ENCODE measurements around the gene MBD4. TPM values are rescaled to one million over a fixed set of nuclear protein-coding genes. Genes with fewer than 3 reads are reported as not detected.
A peak's percentile ranks its signal among the peaks of the same experiment; 100 is the strongest.

The MBD4 gene
- total RNA-seq, 4 donors from 2014 or later: 22.9 to 35.2 (median 28.6) TPM

- intact Hi-C loops (cut with DNase I): no loop called here
- H3K27me3 ChIP-seq: no peaks in the 10 kb centered on the region
- no peak overlapping the region for H3K27ac ChIP-seq
- DNase-seq: no peak
- H3K4me1 ChIP-seq: peaks cover 0 to 6% of the 10 kb centered on the region in 2 donors
- WGBS, 2 donors: 96 to 97% methylated on average over 10 to 12 of the region's 12 CpGs
- TF ChIP-seq POLR2A (IDR thresholded peaks at IDR 0.05): no peak
- no peak for TF ChIP-seq CTCF (IDR thresholded peaks at IDR 0.05)
- H3K4me3 ChIP-seq (replicated peaks in 1 of 3): no peak overlapping the region
- H3K36me3 ChIP-seq: no peaks in the 10 kb centered on the region
- no peaks in the 10 kb centered on the region for H3K9me3 ChIP-seq
Observed at GRCh38 chr3:129421236-129421883, 18.4 kb downstream of the MBD4 start.

- 81 to 89% methylated on average over 4 of the region's 4 CpGs for WGBS, 2 donors
- no peak for DNase-seq
- H3K36me3 ChIP-seq: no peaks in the 10 kb centered on the region
- H3K4me3 ChIP-seq (replicated peaks in 1 of 3): no peak overlapping the region
- no peaks in the 10 kb centered on the region for H3K9me3 ChIP-seq
- H3K4me1 ChIP-seq: peaks cover 0 to 6% of the 10 kb centered on the region in 2 donors
- no peak overlapping the region for H3K27ac ChIP-seq
- intact Hi-C loops (cut with DNase I): no loop called here
- no peaks in the 10 kb centered on the region for H3K27me3 ChIP-seq
- no peak for TF ChIP-seq POLR2A (IDR thresholded peaks at IDR 0.05)
- no peak for TF ChIP-seq CTCF (IDR thresholded peaks at IDR 0.05)
Observed at GRCh38 chr3:129419476-129419875, 20.3 kb downstream of the MBD4 start.

GRCh38 chr3:129418041-129418973 is 21.4 kb downstream of the MBD4 start:
- Histone ChIP-seq H3K4me3 (replicated peaks in 1 of 3) (no peak overlapping the region), H3K27ac (peak overlapping the region in 1 of 3 donors; percentile 50), H3K27me3 (no peaks in the 10 kb centered on the region), H3K4me1 (peaks cover 0 to 6% of the 10 kb centered on the region in 2 donors), H3K36me3 (no peaks in the 10 kb centered on the region), H3K9me3 (no peaks in the 10 kb centered on the region)
- intact Hi-C loops (cut with DNase I): no loop called here
- DNase-seq: no peak
- TF ChIP-seq CTCF (IDR thresholded peaks at IDR 0.05): no peak
- TF ChIP-seq POLR2A (IDR thresholded peaks at IDR 0.05): no peak
- WGBS, 2 donors: 88 to 89% methylated on average over 14 of the region's 14 CpGs

DNA sequence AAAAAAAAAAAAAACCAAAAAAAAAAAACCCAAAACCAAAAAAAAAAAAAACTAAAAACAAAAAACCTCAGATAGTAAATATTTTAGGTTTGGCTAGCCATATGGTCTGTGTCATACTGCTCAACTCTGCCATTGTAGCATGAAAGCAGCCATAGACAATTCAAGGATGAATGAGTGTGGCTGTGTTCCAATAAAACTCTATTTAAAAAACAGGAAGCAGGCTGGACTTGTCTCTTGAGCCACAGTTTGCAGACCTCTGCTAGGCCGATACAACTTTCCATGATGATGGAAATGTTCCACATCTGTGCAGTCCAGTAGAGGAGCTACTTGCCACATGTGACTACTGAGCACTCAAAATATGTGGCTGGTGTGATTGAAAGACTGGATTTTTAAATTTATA is 22.4 kb downstream of the MBD4 start:
- Histone ChIP-seq H3K4me1 (peaks cover 0 to 6% of the 10 kb centered on the region in 2 donors), H3K27ac (peak overlapping the region in 2 of 3 donors; percentile 40 to 50), H3K9me3 (no peaks in the 10 kb centered on the region), H3K27me3 (no peaks in the 10 kb centered on the region), H3K4me3 (replicated peaks in 1 of 3) (no peak overlapping the region), H3K36me3 (no peaks in the 10 kb centered on the region)
- TF ChIP-seq POLR2A (IDR thresholded peaks at IDR 0.05): no peak
- TF ChIP-seq CTCF (IDR thresholded peaks at IDR 0.05): no peak
- intact Hi-C loops (cut with DNase I): no loop called here
- no peak for DNase-seq
- 21 to 50% methylated on average over 1 of the region's 1 CpG for WGBS, 2 donors

DNA sequence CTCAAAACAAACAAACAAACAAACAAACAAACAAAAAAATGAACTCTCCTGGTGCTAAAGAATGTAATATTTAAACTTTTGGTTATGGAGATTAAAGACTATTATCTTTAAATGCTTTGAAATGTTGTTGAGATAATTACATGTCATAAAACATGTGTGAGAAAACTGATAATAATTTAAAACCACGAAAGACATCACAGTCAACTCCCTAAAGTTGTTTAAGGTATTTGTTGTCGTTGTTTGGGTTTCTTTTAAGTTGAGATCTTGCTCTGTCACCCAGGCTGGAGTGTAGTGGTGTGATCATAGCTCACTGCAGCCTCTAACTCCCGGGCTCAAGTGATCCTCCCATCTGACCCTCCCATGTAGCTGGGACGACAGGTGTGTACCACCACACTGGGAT is 23.3 kb downstream of the MBD4 start:
- Histone ChIP-seq H3K4me1 (peaks cover 0 to 6% of the 10 kb centered on the region in 2 donors), H3K36me3 (no peaks in the 10 kb centered on the region), H3K27me3 (no peaks in the 10 kb centered on the region), H3K4me3 (replicated peaks in 1 of 3) (no peak overlapping the region), H3K27ac (no peak overlapping the region), H3K9me3 (no peaks in the 10 kb centered on the region)
- TF ChIP-seq CTCF (IDR thresholded peaks at IDR 0.05) (no peak), POLR2A (IDR thresholded peaks at IDR 0.05) (no peak)
- 89 to 94% methylated on average over 4 of the region's 4 CpGs for WGBS, 2 donors
- intact Hi-C loops (cut with DNase I): no loop called here
- DNase-seq: no peak

Data from thyroid gland (tissue), 4 donors.